ENCODE results near the gene ARPC4. TPM values are rescaled to one million over a fixed set of nuclear protein-coding genes. Genes with fewer than 3 reads are reported as not detected.

Gene ARPC4
- total and polyA plus RNA-seq, 2 donors (not counting 3 experiments of a cell fraction or from before 2014, with no cell fraction given), result 181 to 197 TPM

GRCh38 chr3:9800529-9800928 is 7.6 kb downstream of the ARPC4 start:
- no peaks in the 10 kb centered on the region for H3K9me1 ChIP-seq (replicated peaks; ENCODE audit: control insufficient read depth, extremely low read depth, insufficient read depth, low read length)
- no peak overlapping the region for H3K4me2 ChIP-seq (ENCODE audit: insufficient read depth, low read length)
- H3K79me2 ChIP-seq (ENCODE audit: control insufficient read depth, insufficient read depth, low read length), result peaks cover 16% of the 10 kb centered on the region
- no peak overlapping the region for H3K27ac ChIP-seq (ENCODE audit: insufficient read depth, low read depth, low read length)
- ChIA-PET POLR2A (no interaction called here), CTCF (no interaction called here)
- dilution Hi-C loops (cut with MboI; ENCODE audit: extremely low pct_ligation_motif_present, low sequenced_read_pairs) (no loop called here), intact Hi-C loops (cut with micrococcal nuclease) (loop anchor here (10.0 kb wide), 1 partner anchor 296 kb away; no protein-coding TSS in a partner anchor)
- peak; percentile 12 to 22 for TF ChIP-seq CTCF (IDR thresholded peaks at IDR 0.05; ENCODE audit: extremely low read depth in 1 of 2, insufficient read depth in 1 of 2, low read depth in 1 of 2, low read length in 2 of 2)
- no peak for TF ChIP-seq JUN (IDR thresholded peaks at IDR 0.05; ENCODE audit: borderline replicate concordance, insufficient read depth, insufficient read length, low read depth)
- no peaks in the 10 kb centered on the region for H3K9me3 ChIP-seq (replicated peaks; ENCODE audit: control insufficient read depth, insufficient read depth, low read length)
- no TSS peak for BruUV-seq (replicated peaks)
- no peaks in the 10 kb centered on the region for H3K27me3 ChIP-seq (ENCODE audit: control insufficient read depth in 2 of 2, insufficient read depth in 2 of 2, low read length in 2 of 2)
- no peak overlapping the region for H3K9ac ChIP-seq (replicated peaks; ENCODE audit: extremely low read depth, insufficient read depth, low read length)
- peak; percentile 60 for FAIRE-seq
- H4K20me1 ChIP-seq (replicated peaks; ENCODE audit: control insufficient read depth, extremely low read depth, insufficient read depth, low read length), result no peaks in the 10 kb centered on the region
- no peak for DNase-seq (ENCODE audit: low read depth, low spot score)
- no peak overlapping the region for H3K4me3 ChIP-seq (replicated peaks in 1 of 3; ENCODE audit: insufficient read depth in 1 of 3, low read depth in 1 of 3, low read length in 3 of 3)
- H2AFZ ChIP-seq (ENCODE audit: low read depth, low read length), result no peak overlapping the region
- peaks cover 39 to 45% of the 10 kb centered on the region in 2 experiments for H3K36me3 ChIP-seq (ENCODE audit: control insufficient read depth in 2 of 2, extremely low read depth in 1 of 2, insufficient read depth in 2 of 2, low read length in 2 of 2)
- H3K4me1 ChIP-seq (ENCODE audit: control insufficient read depth, extremely low read depth, insufficient read depth, low read length), result no peaks in the 10 kb centered on the region

GRCh38 chr3:9803494-9803893 is 10.6 kb downstream of the ARPC4 start:
- POLR2A ChIA-PET, result no interaction called here
- Histone ChIP-seq H2AFZ (ENCODE audit: low read depth, low read length) (no peak overlapping the region), H3K4me3 (replicated peaks in 1 of 3; ENCODE audit: insufficient read depth in 1 of 3, low read depth in 1 of 3, low read length in 3 of 3) (no peak overlapping the region), H3K36me3 (ENCODE audit: control insufficient read depth in 2 of 2, extremely low read depth in 1 of 2, insufficient read depth in 2 of 2, low read length in 2 of 2) (peaks cover 36 to 53% of the 10 kb centered on the region in 2 experiments), H3K9ac (replicated peaks; ENCODE audit: extremely low read depth, insufficient read depth, low read length) (no peak overlapping the region), H3K9me1 (replicated peaks; ENCODE audit: control insufficient read depth, extremely low read depth, insufficient read depth, low read length) (no peaks in the 10 kb centered on the region), H3K4me1 (ENCODE audit: control insufficient read depth, extremely low read depth, insufficient read depth, low read length) (no peaks in the 10 kb centered on the region), H3K9me3 (replicated peaks; ENCODE audit: control insufficient read depth, insufficient read depth, low read length) (no peaks in the 10 kb centered on the region), H3K27me3 (ENCODE audit: control insufficient read depth in 2 of 2, insufficient read depth in 2 of 2, low read length in 2 of 2) (no peaks in the 10 kb centered on the region), H4K20me1 (replicated peaks; ENCODE audit: control insufficient read depth, extremely low read depth, insufficient read depth, low read length) (no peaks in the 10 kb centered on the region), H3K27ac (ENCODE audit: insufficient read depth, low read depth, low read length) (no peak overlapping the region), H3K4me2 (ENCODE audit: insufficient read depth, low read length) (no peak overlapping the region), H3K79me2 (ENCODE audit: control insufficient read depth, insufficient read depth, low read length) (no peaks in the 10 kb centered on the region)
- FAIRE-seq (no peak), DNase-seq (ENCODE audit: low read depth, low spot score) (no peak)
- no TSS peak for BruUV-seq (replicated peaks)
- dilution Hi-C loops (cut with MboI; ENCODE audit: extremely low pct_ligation_motif_present, low sequenced_read_pairs), result no loop called here
- TF ChIP-seq MAX (IDR thresholded peaks at IDR 0.05; ENCODE audit: insufficient read depth, insufficient read length) (no peak), POLR2AphosphoS5 (IDR thresholded peaks at IDR 0.05; ENCODE audit: insufficient read depth, low read depth, low read length) (no peak), JUN (IDR thresholded peaks at IDR 0.05; ENCODE audit: borderline replicate concordance, insufficient read depth, insufficient read length, low read depth) (no peak), EZH2 (IDR thresholded peaks at IDR 0.05; ENCODE audit: borderline replicate concordance, low read depth, low read length, severe bottlenecking) (no peak), MYC (IDR thresholded peaks at IDR 0.05; ENCODE audit: low read depth, low read length) (no peak), POLR2A (IDR thresholded peaks at IDR 0.05; ENCODE audit: low read depth, low read length) (no peak), CTCF (IDR thresholded peaks at IDR 0.05; ENCODE audit: extremely low read depth in 1 of 2, insufficient read depth in 1 of 2, low read depth in 1 of 2, low read length in 2 of 2) (no peak), FOS (IDR thresholded peaks at IDR 0.05; ENCODE audit: borderline replicate concordance, insufficient read depth, low read length) (no peak), GATA2 (IDR thresholded peaks at IDR 0.05; ENCODE audit: insufficient read depth, insufficient read length, low read depth, low read length) (no peak)
- intact Hi-C loops (cut with micrococcal nuclease), result loop anchor here (10.0 kb wide), 1 partner anchor 299 kb away; no protein-coding TSS in a partner anchor
- CTCF ChIA-PET, result interaction anchor here (1.4 kb wide), 1 partner anchor 11 kb away, joined by 4 read pairs; the partner anchor contains the start of gene ARPC4
